ENCODE results near the gene DENND10.
"Not testable (repeated sequence)": the region's sequence is repeated elsewhere in the genome, so short reads cannot be mapped to it uniquely, and the experiment has no call there.

Gene DENND10

GRCh38 chr10:119120413-119120867 is 16.5 kb downstream of the DENND10 start:
- H3K4me1 ChIP-seq (ENCODE audit: control insufficient read depth, insufficient read depth, low read length) = no peaks in the 10 kb centered on the region
- H3K9me3 ChIP-seq (ENCODE audit: control insufficient read depth, low read length) = no peaks in the 10 kb centered on the region
- no peak overlapping the region for H3K4me3 ChIP-seq (ENCODE audit: low read length)
- H3K9ac ChIP-seq (ENCODE audit: low read length) = no peak overlapping the region
- no peaks in the 10 kb centered on the region for H3K36me3 ChIP-seq (ENCODE audit: control insufficient read depth, insufficient read depth, low read length)
- H3K27me3 ChIP-seq (ENCODE audit: control insufficient read depth, insufficient read depth, low read length) = no peaks in the 10 kb centered on the region

GRCh38 chr10:119120875-119121274 is 17.0 kb downstream of the DENND10 start:
- no peaks in the 10 kb centered on the region for H3K4me1 ChIP-seq (ENCODE audit: control insufficient read depth, insufficient read depth, low read length)
- H3K36me3 ChIP-seq (ENCODE audit: control insufficient read depth, insufficient read depth, low read length) = no peaks in the 10 kb centered on the region
- H3K9ac ChIP-seq (ENCODE audit: low read length) = no peak overlapping the region
- no peaks in the 10 kb centered on the region for H3K27me3 ChIP-seq (ENCODE audit: control insufficient read depth, insufficient read depth, low read length)
- no peak overlapping the region for H3K4me3 ChIP-seq (ENCODE audit: low read length)
- no peaks in the 10 kb centered on the region for H3K9me3 ChIP-seq (ENCODE audit: control insufficient read depth, low read length)

- peaks cover 6% of the 10 kb centered on the region for H3K36me3 ChIP-seq (ENCODE audit: control insufficient read depth, insufficient read depth, low read length)
- H3K4me3 ChIP-seq (ENCODE audit: low read length) = no peak overlapping the region
- no peaks in the 10 kb centered on the region for H3K9me3 ChIP-seq (ENCODE audit: control insufficient read depth, low read length)
- no peak overlapping the region for H3K9ac ChIP-seq (ENCODE audit: low read length)
- no peaks in the 10 kb centered on the region for H3K4me1 ChIP-seq (ENCODE audit: control insufficient read depth, insufficient read depth, low read length)
- no peaks in the 10 kb centered on the region for H3K27me3 ChIP-seq (ENCODE audit: control insufficient read depth, insufficient read depth, low read length)
Observed at GRCh38 chr10:119125942-119126341, 22.0 kb downstream of the DENND10 start.

- peaks cover 11% of the 10 kb centered on the region for H3K36me3 ChIP-seq (ENCODE audit: control insufficient read depth, insufficient read depth, low read length)
- H3K4me1 ChIP-seq (ENCODE audit: control insufficient read depth, insufficient read depth, low read length) = no peaks in the 10 kb centered on the region
- no peak overlapping the region for H3K9ac ChIP-seq (ENCODE audit: low read length)
- no peaks in the 10 kb centered on the region for H3K27me3 ChIP-seq (ENCODE audit: control insufficient read depth, insufficient read depth, low read length)
- no peak overlapping the region for H3K4me3 ChIP-seq (ENCODE audit: low read length)
- no peaks in the 10 kb centered on the region for H3K9me3 ChIP-seq (ENCODE audit: control insufficient read depth, low read length)
Observed at GRCh38 chr10:119129721-119130120, 25.8 kb downstream of the DENND10 start.

GRCh38 chr10:119131512-119132240 is 27.8 kb downstream of the DENND10 start:
- Histone ChIP-seq H3K9me3 (ENCODE audit: control insufficient read depth, low read length) (no peaks in the 10 kb centered on the region), H3K27me3 (ENCODE audit: control insufficient read depth, insufficient read depth, low read length) (no peaks in the 10 kb centered on the region), H3K9ac (ENCODE audit: low read length) (peak overlapping the region; percentile 31), H3K4me3 (ENCODE audit: low read length) (no peak overlapping the region), H3K36me3 (ENCODE audit: control insufficient read depth, insufficient read depth, low read length) (peaks cover 11% of the 10 kb centered on the region), H3K4me1 (ENCODE audit: control insufficient read depth, insufficient read depth, low read length) (no peaks in the 10 kb centered on the region)

GRCh38 chr10:119132521-119133345 is 28.8 kb downstream of the DENND10 start:
- H3K36me3 ChIP-seq (ENCODE audit: control insufficient read depth, insufficient read depth, low read length) = peaks cover 11% of the 10 kb centered on the region

GRCh38 chr10:119133949-119134348 is 30.0 kb downstream of the DENND10 start:
- H3K4me1 ChIP-seq (ENCODE audit: control insufficient read depth, insufficient read depth, low read length) = no peaks in the 10 kb centered on the region
- H3K9ac ChIP-seq (ENCODE audit: low read length) = no peak overlapping the region
- no peak overlapping the region for H3K4me3 ChIP-seq (ENCODE audit: low read length)
- no peaks in the 10 kb centered on the region for H3K27me3 ChIP-seq (ENCODE audit: control insufficient read depth, insufficient read depth, low read length)
- no peaks in the 10 kb centered on the region for H3K9me3 ChIP-seq (ENCODE audit: control insufficient read depth, low read length)
- peaks cover 11% of the 10 kb centered on the region for H3K36me3 ChIP-seq (ENCODE audit: control insufficient read depth, insufficient read depth, low read length)

More at GRCh38 chr10:119132521-119133345, 28.8 kb downstream of the DENND10 start:
- no peaks in the 10 kb centered on the region for H3K4me1 ChIP-seq (ENCODE audit: control insufficient read depth, insufficient read depth, low read length)
- H3K27me3 ChIP-seq (ENCODE audit: control insufficient read depth, insufficient read depth, low read length) = no peaks in the 10 kb centered on the region
- H3K4me3 ChIP-seq (ENCODE audit: low read length) = no peak overlapping the region
- H3K9ac ChIP-seq (ENCODE audit: low read length) = no peak overlapping the region
- H3K9me3 ChIP-seq (ENCODE audit: control insufficient read depth, low read length) = no peaks in the 10 kb centered on the region

GRCh38 chr10:119135513-119135881 is 31.6 kb downstream of the DENND10 start:
- no peak overlapping the region for H3K4me3 ChIP-seq (ENCODE audit: low read length)
- no peaks in the 10 kb centered on the region for H3K27me3 ChIP-seq (ENCODE audit: control insufficient read depth, insufficient read depth, low read length)
- H3K9me3 ChIP-seq (ENCODE audit: control insufficient read depth, low read length) = no peaks in the 10 kb centered on the region
- no peaks in the 10 kb centered on the region for H3K4me1 ChIP-seq (ENCODE audit: control insufficient read depth, insufficient read depth, low read length)
- no peak overlapping the region for H3K9ac ChIP-seq (ENCODE audit: low read length)
- H3K36me3 ChIP-seq (ENCODE audit: control insufficient read depth, insufficient read depth, low read length) = peaks cover 9% of the 10 kb centered on the region

GRCh38 chr10:119136084-119136483 is 32.2 kb downstream of the DENND10 start:
- Histone ChIP-seq H3K4me3 (ENCODE audit: low read length) (no peak overlapping the region), H3K9ac (ENCODE audit: low read length) (no peak overlapping the region), H3K9me3 (ENCODE audit: control insufficient read depth, low read length) (no peaks in the 10 kb centered on the region), H3K4me1 (ENCODE audit: control insufficient read depth, insufficient read depth, low read length) (no peaks in the 10 kb centered on the region), H3K36me3 (ENCODE audit: control insufficient read depth, insufficient read depth, low read length) (peaks cover 6% of the 10 kb centered on the region), H3K27me3 (ENCODE audit: control insufficient read depth, insufficient read depth, low read length) (no peaks in the 10 kb centered on the region)

- not testable (repeated sequence) for H3K36me3 ChIP-seq (ENCODE audit: control insufficient read depth, insufficient read depth, low read length); H3K9ac ChIP-seq (ENCODE audit: low read length); H3K9me3 ChIP-seq (ENCODE audit: control insufficient read depth, low read length); H3K4me1 ChIP-seq (ENCODE audit: control insufficient read depth, insufficient read depth, low read length); H3K4me3 ChIP-seq (ENCODE audit: low read length); H3K27me3 ChIP-seq (ENCODE audit: control insufficient read depth, insufficient read depth, low read length)
Observed at GRCh38 chr10:119137878-119138277, 34.0 kb downstream of the DENND10 start.

GRCh38 chr10:119138346-119139306 is 34.7 kb downstream of the DENND10 start:
- H3K9ac ChIP-seq (ENCODE audit: low read length) = no peak overlapping the region
- no peaks in the 10 kb centered on the region for H3K36me3 ChIP-seq (ENCODE audit: control insufficient read depth, insufficient read depth, low read length)
- no peaks in the 10 kb centered on the region for H3K27me3 ChIP-seq (ENCODE audit: control insufficient read depth, insufficient read depth, low read length)
- no peak overlapping the region for H3K4me3 ChIP-seq (ENCODE audit: low read length)
- no peaks in the 10 kb centered on the region for H3K4me1 ChIP-seq (ENCODE audit: control insufficient read depth, insufficient read depth, low read length)
- no peaks in the 10 kb centered on the region for H3K9me3 ChIP-seq (ENCODE audit: control insufficient read depth, low read length)
